ENCODE results near the gene POU4F3. TPM values are rescaled to one million over a fixed set of nuclear protein-coding genes. Genes with fewer than 3 reads are reported as not detected.

The POU4F3 gene
- total RNA-seq, 4 donors from 2014 or later: not detected

GRCh38 chr5:146341854-146342253 lies 3.2 kb downstream of the POU4F3 start:
- no peak overlapping the region for H3K4me3 ChIP-seq
- peaks cover 0 to 10% (median 0%) of the 10 kb centered on the region in 4 donors for H3K4me1 ChIP-seq
- H3K36me3 ChIP-seq: no peaks in the 10 kb centered on the region
- H3K27me3 ChIP-seq: peaks cover 0 to 56% of the 10 kb centered on the region in 2 donors
- H3K27ac ChIP-seq: no peak overlapping the region
- TF ChIP-seq, protein P1, sequence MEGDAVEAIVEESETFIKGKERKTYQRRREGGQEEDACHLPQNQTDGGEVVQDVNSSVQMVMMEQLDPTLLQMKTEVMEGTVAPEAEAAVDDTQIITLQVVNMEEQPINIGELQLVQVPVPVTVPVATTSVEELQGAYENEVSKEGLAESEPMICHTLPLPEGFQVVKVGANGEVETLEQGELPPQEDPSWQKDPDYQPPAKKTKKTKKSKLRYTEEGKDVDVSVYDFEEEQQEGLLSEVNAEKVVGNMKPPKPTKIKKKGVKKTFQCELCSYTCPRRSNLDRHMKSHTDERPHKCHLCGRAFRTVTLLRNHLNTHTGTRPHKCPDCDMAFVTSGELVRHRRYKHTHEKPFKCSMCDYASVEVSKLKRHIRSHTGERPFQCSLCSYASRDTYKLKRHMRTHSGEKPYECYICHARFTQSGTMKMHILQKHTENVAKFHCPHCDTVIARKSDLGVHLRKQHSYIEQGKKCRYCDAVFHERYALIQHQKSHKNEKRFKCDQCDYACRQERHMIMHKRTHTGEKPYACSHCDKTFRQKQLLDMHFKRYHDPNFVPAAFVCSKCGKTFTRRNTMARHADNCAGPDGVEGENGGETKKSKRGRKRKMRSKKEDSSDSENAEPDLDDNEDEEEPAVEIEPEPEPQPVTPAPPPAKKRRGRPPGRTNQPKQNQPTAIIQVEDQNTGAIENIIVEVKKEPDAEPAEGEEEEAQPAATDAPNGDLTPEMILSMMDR (IDR thresholded peaks at IDR 0.05): no peak
- no peak for TF ChIP-seq POLR2A (IDR thresholded peaks at IDR 0.05)
- no peaks in the 10 kb centered on the region for H3K9me3 ChIP-seq
- no peak for DNase-seq

DNA sequence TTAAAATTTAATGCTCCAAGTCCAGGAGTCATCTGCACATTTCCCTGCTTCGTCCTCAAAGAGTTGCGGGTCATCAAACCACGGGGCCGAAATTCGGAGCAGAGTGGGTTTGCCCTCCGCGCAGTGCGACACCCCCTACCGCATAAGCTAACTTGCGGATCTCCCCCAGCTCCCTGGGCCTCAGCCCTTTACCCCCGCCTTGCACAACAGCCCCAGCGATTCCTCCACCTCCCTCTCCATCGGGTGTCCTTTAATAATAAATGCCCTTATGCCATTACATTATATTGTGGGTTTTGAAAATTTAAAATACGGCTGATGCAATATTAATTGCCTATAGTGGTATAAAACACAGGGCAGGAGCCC lies 3.9 kb downstream of the POU4F3 start:
- TF ChIP-seq, protein P1 (IDR thresholded peaks at IDR 0.05): no peak
- TF ChIP-seq POLR2A (IDR thresholded peaks at IDR 0.05): no peak
- no peak for DNase-seq

GRCh38 chr5:146342882-146343865 lies 4.5 kb downstream of the POU4F3 start:
- H3K27ac ChIP-seq: no peak overlapping the region
- H3K9me3 ChIP-seq: no peaks in the 10 kb centered on the region
- H3K4me1 ChIP-seq: peaks cover 0 to 10% (median 0%) of the 10 kb centered on the region in 4 donors
- DNase-seq: no peak
- H3K27me3 ChIP-seq: peaks cover 0 to 49% of the 10 kb centered on the region in 2 donors
- no peak overlapping the region for H3K4me3 ChIP-seq
- TF ChIP-seq, protein P1 (IDR thresholded peaks at IDR 0.05): no peak
- TF ChIP-seq POLR2A (IDR thresholded peaks at IDR 0.05): no peak
- H3K36me3 ChIP-seq: no peaks in the 10 kb centered on the region

More for the DNA sequence above, 3.9 kb downstream of the POU4F3 start:
- Histone ChIP-seq H3K27ac (no peak overlapping the region), H3K9me3 (no peaks in the 10 kb centered on the region), H3K4me1 (peaks cover 0 to 10% (median 0%) of the 10 kb centered on the region in 4 donors), H3K36me3 (no peaks in the 10 kb centered on the region), H3K4me3 (no peak overlapping the region), H3K27me3 (peaks cover 0 to 52% of the 10 kb centered on the region in 2 donors)

- no peak for DNase-seq
- peaks cover 0 to 39% of the 10 kb centered on the region in 2 donors for H3K27me3 ChIP-seq
- TF ChIP-seq, protein P1 (IDR thresholded peaks at IDR 0.05): no peak
- TF ChIP-seq POLR2A (IDR thresholded peaks at IDR 0.05): no peak
- no peaks in the 10 kb centered on the region for H3K36me3 ChIP-seq
- peaks cover 0 to 10% (median 0%) of the 10 kb centered on the region in 4 donors for H3K4me1 ChIP-seq
- no peak overlapping the region for H3K27ac ChIP-seq
- no peak overlapping the region for H3K4me3 ChIP-seq
- no peaks in the 10 kb centered on the region for H3K9me3 ChIP-seq
Observed at GRCh38 chr5:146344155-146345118, 5.8 kb downstream of the POU4F3 start.

DNA sequence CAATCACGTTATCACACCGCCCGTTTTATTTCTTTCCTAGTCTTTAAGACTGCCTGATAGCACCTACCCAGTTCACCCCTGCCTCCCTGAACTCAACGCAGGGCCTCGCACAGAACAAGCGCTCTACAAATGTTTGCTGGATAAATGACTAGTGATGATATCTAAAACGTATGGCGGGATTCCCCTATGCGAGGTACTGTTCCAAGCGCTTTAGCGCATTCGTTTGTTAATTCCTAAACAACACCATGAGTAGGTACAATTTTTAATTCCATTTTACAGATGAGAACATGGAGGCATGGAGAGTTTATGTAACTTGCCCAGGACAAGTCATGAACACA lies 6.6 kb downstream of the POU4F3 start:
- Histone ChIP-seq H3K27me3 (peaks cover 0 to 33% of the 10 kb centered on the region in 2 donors), H3K27ac (no peak overlapping the region), H3K36me3 (no peaks in the 10 kb centered on the region), H3K4me3 (no peak overlapping the region), H3K9me3 (no peaks in the 10 kb centered on the region), H3K4me1 (peaks cover 0 to 10% (median 0%) of the 10 kb centered on the region in 4 donors)
- no peak for TF ChIP-seq POLR2A (IDR thresholded peaks at IDR 0.05)
- TF ChIP-seq, protein P1 (IDR thresholded peaks at IDR 0.05): no peak
- DNase-seq: no peak

All from Peyer's patch (tissue), 4 donors.